BJ (cell line): ENCODE measurements around the gene HDAC5. TPM values are rescaled to one million over a fixed set of nuclear protein-coding genes. Genes with fewer than 3 reads are reported as not detected.

Source experiments
- CTCF ChIA-PET: fragments of 350-600 bp; formaldehyde crosslinking; extraction: SDS; loops from one replicate; lab custom pipeline; 2021; ENCODE audit warnings: antibody characterized with exemption, inconsistent platforms; lab: Yijun Ruan, JAX
- POLR2A ChIA-PET: fragments of 300-600 bp; sonication (Branson Sonifier 250); formaldehyde crosslinking; extraction: SDS; loops from one replicate; lab custom pipeline; 2021; ENCODE audit warnings: antibody characterized with exemption; lab: Charles Lee
- DNase-seq: peaks from one replicate; pipeline ENCODE4 v3.0.0-alpha.2; 2011; ENCODE audit warnings: low read depth
- H3K27me3 ChIP-seq: 2 replicates; pipeline ENCODE4 v1.6.0; 2011; ENCODE audit warnings: low read length; ENCODE audit not compliant: control insufficient read depth, insufficient read depth
- H3K36me3 ChIP-seq: 2 replicates; pipeline ENCODE4 v1.5.1; 2011; ENCODE audit warnings: low read length; ENCODE audit not compliant: control insufficient read depth, insufficient read depth
- H3K4me3 ChIP-seq: 2 replicates; pipeline ENCODE4 v1.5.1; 2011; ENCODE audit warnings: low read depth, mild to moderate bottlenecking, control low read depth, low read length
- CTCF ChIP-seq: IDR thresholded peaks from 2 replicates; pipeline ENCODE4 v1.5.1; 2011; ENCODE audit warnings: low read depth, mild to moderate bottlenecking, control low read depth, inconsistent platforms, low read length, moderate library complexity; ENCODE audit not compliant: insufficient read depth
- polyA plus RNA-seq: library from polyadenylated mRNA; depleted of rRNA; stranded (reverse); fragments of >200 nt; gene quantifications from 2 replicates; pipeline ENCODE4 v1.2.3, GENCODE V29; 2011

HDAC5 gene
- polyA plus RNA-seq, 1 experiment, result 102 TPM

DNA sequence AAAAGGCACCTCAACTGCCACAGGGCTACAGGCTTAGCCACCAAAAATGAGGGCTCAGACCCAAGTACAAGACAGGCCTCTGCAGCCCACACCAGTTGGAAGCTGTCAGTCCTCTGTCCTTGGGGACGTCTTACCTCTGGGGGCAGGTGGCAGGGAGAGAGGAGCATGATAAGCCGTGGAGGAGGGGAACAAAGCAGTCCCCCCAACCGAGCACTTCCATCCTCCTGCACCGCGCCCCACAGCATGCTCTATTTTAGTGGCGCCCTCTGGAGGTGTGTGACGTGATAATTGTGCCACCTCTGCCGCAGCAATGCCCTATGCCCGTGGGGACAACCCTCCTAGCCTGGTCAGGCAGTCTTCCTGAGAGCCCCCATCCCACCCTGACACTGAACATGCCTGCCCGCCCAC lies 39.3 kb downstream of the HDAC5 start:
- no peaks in the 10 kb centered on the region for H3K27me3 ChIP-seq
- H3K4me3 ChIP-seq, result no peak overlapping the region
- no peak for DNase-seq
- ChIA-PET POLR2A (no interaction called here), CTCF (interaction anchor here (1.2 to 3.5 kb wide), 8 partner anchors 10 to 53 kb away, joined by 3 to 20 read pairs (median 6); partner anchors contain the start of gene HDAC5)
- peaks cover 42% of the 10 kb centered on the region for H3K36me3 ChIP-seq
- peak; percentile 32; the same call in 1 of the 2 replicates for TF ChIP-seq CTCF

- Histone ChIP-seq H3K36me3 (peaks cover 48% of the 10 kb centered on the region), H3K4me3 (no peak overlapping the region), H3K27me3 (no peaks in the 10 kb centered on the region)
- ChIA-PET POLR2A (no interaction called here), CTCF (interaction anchor here (0.6 to 3.5 kb wide), 9 partner anchors 9 to 249 kb away, joined by 3 to 20 read pairs (median 5); partner anchors contain the start of gene HDAC5)
- no peak for DNase-seq
- no peak for TF ChIP-seq CTCF
These were observed 40.1 kb downstream of the HDAC5 start for GRCh38 chr17:44083250-44083849.

DNA sequence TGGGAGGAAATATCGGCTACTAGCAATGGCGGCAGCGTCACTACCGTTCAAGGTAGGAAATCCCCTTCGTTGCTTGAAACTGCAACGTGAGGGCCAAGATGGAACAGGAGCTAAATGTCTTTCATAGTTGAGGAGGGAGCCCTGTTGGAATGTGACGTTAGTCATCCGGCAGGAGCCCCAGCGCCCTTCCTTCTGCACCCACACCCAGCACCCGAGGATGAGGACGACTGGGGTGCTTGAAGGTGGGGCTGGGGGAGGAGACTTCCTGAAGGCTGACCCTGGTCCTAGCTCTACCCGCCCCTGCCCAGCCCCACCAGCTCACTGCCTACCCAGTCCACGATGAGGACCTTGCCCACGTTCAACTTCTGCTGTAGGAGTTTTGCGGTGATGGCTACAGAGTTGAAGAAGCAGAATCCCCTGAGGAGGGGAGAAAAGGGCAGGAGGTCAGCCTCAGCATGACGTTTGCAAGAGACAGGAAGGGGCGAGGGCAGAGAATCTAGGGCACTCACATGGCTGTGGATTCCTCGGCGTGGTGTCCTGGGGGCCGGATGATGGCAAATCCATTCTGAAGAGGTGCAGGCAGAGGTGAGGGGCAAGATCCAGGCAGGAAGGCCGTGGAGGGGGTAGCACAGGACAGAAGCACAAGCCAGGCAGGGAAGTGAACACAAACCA lies 41.0 kb downstream of the HDAC5 start:
- ChIA-PET CTCF (interaction anchor here (0.8 to 3.5 kb wide), 3 partner anchors 8 to 138 kb away, joined by 3 to 20 read pairs (median 5); no protein-coding TSS in a partner anchor), POLR2A (no interaction called here)
- no peaks in the 10 kb centered on the region for H3K27me3 ChIP-seq
- no peak overlapping the region for H3K4me3 ChIP-seq
- H3K36me3 ChIP-seq, result peaks cover 51% of the 10 kb centered on the region
- no peak for TF ChIP-seq CTCF
- DNase-seq, result no peak

DNA sequence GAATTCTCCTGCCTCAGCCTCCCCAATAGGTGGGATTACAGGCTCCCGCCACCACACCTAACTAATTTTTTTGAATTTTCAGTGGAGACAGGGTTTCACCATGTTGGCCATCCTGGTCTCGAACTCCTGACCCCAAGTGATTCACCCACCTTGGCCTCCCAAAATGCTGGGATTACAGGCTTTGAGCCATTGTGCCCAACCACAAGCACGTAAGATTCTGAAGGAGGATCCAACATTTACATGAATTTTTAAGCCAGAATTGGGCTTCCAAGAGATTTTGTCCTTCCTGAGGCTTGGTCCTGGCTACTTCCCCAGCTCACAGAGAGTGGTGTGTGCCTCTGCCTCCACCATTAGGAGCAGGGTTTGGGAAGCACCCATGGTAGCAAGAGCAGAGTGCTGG lies 41.8 kb downstream of the HDAC5 start:
- CTCF ChIA-PET, result no interaction called here
- H3K36me3 ChIP-seq, result peaks cover 53% of the 10 kb centered on the region
- DNase-seq, result no peak

More for the DNA sequence above, 41.8 kb downstream of the HDAC5 start:
- Histone ChIP-seq H3K4me3 (no peak overlapping the region), H3K27me3 (no peaks in the 10 kb centered on the region)
- POLR2A ChIA-PET, result no interaction called here
- TF ChIP-seq CTCF, result no peak
